ENCODE measurements around the gene NHERF1. TPM values are rescaled to one million over a fixed set of nuclear protein-coding genes. Genes with fewer than 3 reads are reported as not detected.

The NHERF1 gene
- total RNA-seq, 1 experiment from 2014 or later, result 83.6 TPM

GRCh38 chr17:74807925-74808324 lies 59.5 kb downstream of the NHERF1 start:
- H4K20me1 ChIP-seq (ENCODE audit: insufficient read depth), result no peaks in the 10 kb centered on the region
- TF ChIP-seq CTCF (conservative IDR thresholded peaks at IDR 0.05) (no peak), EZH2 (IDR thresholded peaks at IDR 0.05; ENCODE audit: low read depth) (no peak)
- H3K4me1 ChIP-seq (replicated peaks; ENCODE audit: insufficient read depth), result no peaks in the 10 kb centered on the region
- no peaks in the 10 kb centered on the region for H3K9me2 ChIP-seq (ENCODE audit: insufficient read depth)
- H3K27me3 ChIP-seq (ENCODE audit: insufficient read depth, low read depth), result no peaks in the 10 kb centered on the region
- intact Hi-C loops (cut with micrococcal nuclease; ENCODE audit: unreplicated experiment), result no loop called here
- no peaks in the 10 kb centered on the region for H3K9me3 ChIP-seq (ENCODE audit: insufficient read depth, low read depth)
- H3K79me2 ChIP-seq (ENCODE audit: low read depth), result no peaks in the 10 kb centered on the region
- DNase-seq, result no peak
- no peak overlapping the region for H2AFZ ChIP-seq
- no peak overlapping the region for H3K27ac ChIP-seq
- BruUV-seq (replicated peaks), result no TSS peak
- no peaks in the 10 kb centered on the region for H3K36me3 ChIP-seq (ENCODE audit: low read depth)
- POLR2A ChIA-PET (ENCODE audit: unreplicated experiment), result no interaction called here
- H3F3A ChIP-seq (ENCODE audit: insufficient read depth, low read depth), result no peaks in the 10 kb centered on the region
- no peak overlapping the region for H3K4me2 ChIP-seq
- CTCF ChIA-PET, result interaction anchor here (0.6 kb wide), 1 partner anchor 490 kb away, joined by 3 read pairs; no protein-coding TSS in a partner anchor
- no peak overlapping the region for H3K4me3 ChIP-seq

- intact Hi-C loops (cut with micrococcal nuclease; ENCODE audit: unreplicated experiment), result no loop called here
These were observed 60.4 kb downstream of the NHERF1 start for GRCh38 chr17:74808714-74809430.

GRCh38 chr17:74810699-74811485 lies 62.5 kb downstream of the NHERF1 start:
- no peak for DNase-seq
- Histone ChIP-seq H2AFZ (no peak overlapping the region), H3K27ac (no peak overlapping the region), H3K4me3 (no peak overlapping the region), H3F3A (ENCODE audit: insufficient read depth, low read depth) (no peaks in the 10 kb centered on the region), H4K20me1 (ENCODE audit: insufficient read depth) (no peaks in the 10 kb centered on the region), H3K4me2 (no peak overlapping the region), H3K27me3 (ENCODE audit: insufficient read depth, low read depth) (no peaks in the 10 kb centered on the region), H3K36me3 (ENCODE audit: low read depth) (no peaks in the 10 kb centered on the region), H3K9me3 (ENCODE audit: insufficient read depth, low read depth) (no peaks in the 10 kb centered on the region), H3K9me2 (ENCODE audit: insufficient read depth) (no peaks in the 10 kb centered on the region), H3K4me1 (replicated peaks; ENCODE audit: insufficient read depth) (no peaks in the 10 kb centered on the region), H3K79me2 (ENCODE audit: low read depth) (no peaks in the 10 kb centered on the region)
- CTCF ChIA-PET, result no interaction called here
- no TSS peak for BruUV-seq (replicated peaks)
- intact Hi-C loops (cut with micrococcal nuclease; ENCODE audit: unreplicated experiment), result no loop called here
- POLR2A ChIA-PET (ENCODE audit: unreplicated experiment), result no interaction called here
- TF ChIP-seq CTCF (conservative IDR thresholded peaks at IDR 0.05) (no peak), EZH2 (IDR thresholded peaks at IDR 0.05; ENCODE audit: low read depth) (no peak)

More at GRCh38 chr17:74808714-74809430, 60.4 kb downstream of the NHERF1 start:
- Histone ChIP-seq H3K27ac (no peak overlapping the region), H3K79me2 (ENCODE audit: low read depth) (no peaks in the 10 kb centered on the region), H3K36me3 (ENCODE audit: low read depth) (no peaks in the 10 kb centered on the region), H3K4me2 (no peak overlapping the region), H3K9me3 (ENCODE audit: insufficient read depth, low read depth) (no peaks in the 10 kb centered on the region), H3K27me3 (ENCODE audit: insufficient read depth, low read depth) (no peaks in the 10 kb centered on the region), H3K4me3 (no peak overlapping the region), H3F3A (ENCODE audit: insufficient read depth, low read depth) (no peaks in the 10 kb centered on the region), H4K20me1 (ENCODE audit: insufficient read depth) (no peaks in the 10 kb centered on the region), H3K9me2 (ENCODE audit: insufficient read depth) (no peaks in the 10 kb centered on the region), H3K4me1 (replicated peaks; ENCODE audit: insufficient read depth) (no peaks in the 10 kb centered on the region), H2AFZ (no peak overlapping the region)
- no TSS peak for BruUV-seq (replicated peaks)
- DNase-seq, result no peak
- ChIA-PET CTCF (no interaction called here), POLR2A (ENCODE audit: unreplicated experiment) (interaction anchor here (0.7 kb wide), 1 partner anchor 14 kb away, joined by 4 read pairs; no protein-coding TSS in a partner anchor)
- TF ChIP-seq CTCF (conservative IDR thresholded peaks at IDR 0.05) (no peak), EZH2 (IDR thresholded peaks at IDR 0.05; ENCODE audit: low read depth) (no peak)
